Left ventricle myocardium inferior (tissue), 1 donor: Measurements from ENCODE around the gene SPATA16. TPM values are rescaled to one million over a fixed set of nuclear protein-coding genes. Genes with fewer than 3 reads are reported as not detected.
"Not testable (repeated sequence)": the region's sequence is repeated elsewhere in the genome, so short reads cannot be mapped to it uniquely, and the experiment has no call there.

Experiments
- DNase-seq: peaks from one replicate; pipeline ENCODE4 v3.0.0-alpha.2; 2020
- H3K27ac ChIP-seq: fragments of 200-600 bp; replicated peaks from 2 replicates; pipeline ENCODE4 v1.8.0; 2021
- H3K27me3 ChIP-seq: fragments of 200-600 bp; 2 replicates; pipeline ENCODE4 v1.8.0; 2021; ENCODE audit warnings: low read depth
- H3K36me3 ChIP-seq: fragments of 200-600 bp; 2 replicates; pipeline ENCODE4 v1.8.0; 2021
- H3K4me1 ChIP-seq: fragments of 200-600 bp; 2 replicates; pipeline ENCODE4 v1.8.0; 2021
- H3K4me3 ChIP-seq: fragments of 200-600 bp; 2 replicates; pipeline ENCODE4 v1.8.0; 2021; ENCODE audit warnings: mild to moderate bottlenecking, moderate library complexity
- H3K9me3 ChIP-seq: fragments of 200-600 bp; replicated peaks from 2 replicates; pipeline ENCODE4 v1.8.0; 2021
- intact Hi-C: fragments of 100-400 bp; cut with micrococcal nuclease; formaldehyde crosslinking; loops from one replicate; pipeline ENCODE4 v1.11.0; 2022
- total RNA-seq: library from RNA; stranded (reverse); fragmentation: NEBNext Ultra II Directional; extraction: Animal tissue kit (Norgen Biotek cat#: 25700); gene quantifications from one replicate; pipeline ENCODE4 v1.2.1, GENCODE V29; 2021
- TF ChIP-seq, protein P1 (sequence below): fragments of 200-600 bp; IDR thresholded peaks from 2 replicates; pipeline ENCODE4 v1.8.0; 2021; ENCODE audit warnings: antibody characterized with exemption, mild to moderate bottlenecking, borderline replicate concordance
- donor health status: DM: no; HTN: yes; CAD: no; lungs with severe emphysema.

Gene SPATA16
- total RNA-seq, 1 donor from 2014 or later = not detected

DNA sequence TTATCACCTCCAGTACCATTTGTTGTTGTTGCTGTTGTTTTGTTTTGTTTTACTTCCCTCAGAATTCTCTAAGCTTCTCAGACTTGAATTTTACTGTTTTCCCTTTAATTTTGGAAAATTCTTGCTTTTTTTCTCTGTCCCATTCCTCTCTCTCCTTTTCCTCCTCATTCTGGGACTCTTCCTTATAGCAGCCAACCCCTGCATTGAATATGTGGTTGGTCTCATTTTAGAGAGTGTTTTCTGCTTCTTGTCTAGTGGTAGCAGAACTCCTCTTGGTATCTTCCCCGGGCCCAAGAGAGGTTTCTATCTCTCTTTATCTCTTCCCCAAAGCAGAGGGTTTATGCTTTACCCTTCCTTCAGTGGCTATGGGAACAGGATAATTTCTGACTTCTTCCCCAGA is 113.6 kb downstream of the SPATA16 start:
- no peaks in the 10 kb centered on the region for H3K27me3 ChIP-seq
- no peak overlapping the region for H3K27ac ChIP-seq
- no peak for DNase-seq
- no peak overlapping the region for H3K4me3 ChIP-seq
- TF ChIP-seq, protein P1, sequence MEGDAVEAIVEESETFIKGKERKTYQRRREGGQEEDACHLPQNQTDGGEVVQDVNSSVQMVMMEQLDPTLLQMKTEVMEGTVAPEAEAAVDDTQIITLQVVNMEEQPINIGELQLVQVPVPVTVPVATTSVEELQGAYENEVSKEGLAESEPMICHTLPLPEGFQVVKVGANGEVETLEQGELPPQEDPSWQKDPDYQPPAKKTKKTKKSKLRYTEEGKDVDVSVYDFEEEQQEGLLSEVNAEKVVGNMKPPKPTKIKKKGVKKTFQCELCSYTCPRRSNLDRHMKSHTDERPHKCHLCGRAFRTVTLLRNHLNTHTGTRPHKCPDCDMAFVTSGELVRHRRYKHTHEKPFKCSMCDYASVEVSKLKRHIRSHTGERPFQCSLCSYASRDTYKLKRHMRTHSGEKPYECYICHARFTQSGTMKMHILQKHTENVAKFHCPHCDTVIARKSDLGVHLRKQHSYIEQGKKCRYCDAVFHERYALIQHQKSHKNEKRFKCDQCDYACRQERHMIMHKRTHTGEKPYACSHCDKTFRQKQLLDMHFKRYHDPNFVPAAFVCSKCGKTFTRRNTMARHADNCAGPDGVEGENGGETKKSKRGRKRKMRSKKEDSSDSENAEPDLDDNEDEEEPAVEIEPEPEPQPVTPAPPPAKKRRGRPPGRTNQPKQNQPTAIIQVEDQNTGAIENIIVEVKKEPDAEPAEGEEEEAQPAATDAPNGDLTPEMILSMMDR = no peak
- H3K9me3 ChIP-seq = no peaks in the 10 kb centered on the region
- no peaks in the 10 kb centered on the region for H3K36me3 ChIP-seq
- intact Hi-C loops = loop anchor here (10.0 kb wide), 1 partner anchor 203 kb away; no protein-coding TSS in a partner anchor
- H3K4me1 ChIP-seq = no peaks in the 10 kb centered on the region

DNA sequence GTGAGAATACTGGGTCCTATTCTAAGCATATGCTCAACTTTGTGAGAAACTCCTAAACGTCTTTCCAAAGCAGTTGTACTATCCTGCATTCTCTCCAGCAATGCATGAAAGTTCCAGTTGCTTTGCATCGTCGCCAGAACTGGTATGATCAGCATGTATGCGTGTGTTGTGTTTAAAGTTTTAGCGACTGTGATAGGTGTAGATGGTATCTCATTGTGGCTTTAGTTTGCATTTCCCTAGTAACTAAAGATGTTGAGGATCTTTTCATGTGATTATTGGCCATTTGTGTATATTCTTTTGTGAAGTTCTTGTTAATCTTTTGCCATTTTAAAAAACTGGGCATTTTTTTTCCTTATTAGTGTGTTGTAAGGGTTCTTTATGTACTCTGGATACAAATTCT is 115.1 kb downstream of the SPATA16 start:
- Histone ChIP-seq H3K27ac (no peak overlapping the region), H3K4me1 (no peaks in the 10 kb centered on the region), H3K36me3 (no peaks in the 10 kb centered on the region), H3K9me3 (no peaks in the 10 kb centered on the region), H3K4me3 (no peak overlapping the region), H3K27me3 (no peaks in the 10 kb centered on the region)
- intact Hi-C loops = loop anchor here (10.0 kb wide), 1 partner anchor 201 kb away; no protein-coding TSS in a partner anchor
- TF ChIP-seq, protein P1 = no peak
- no peak for DNase-seq

DNA sequence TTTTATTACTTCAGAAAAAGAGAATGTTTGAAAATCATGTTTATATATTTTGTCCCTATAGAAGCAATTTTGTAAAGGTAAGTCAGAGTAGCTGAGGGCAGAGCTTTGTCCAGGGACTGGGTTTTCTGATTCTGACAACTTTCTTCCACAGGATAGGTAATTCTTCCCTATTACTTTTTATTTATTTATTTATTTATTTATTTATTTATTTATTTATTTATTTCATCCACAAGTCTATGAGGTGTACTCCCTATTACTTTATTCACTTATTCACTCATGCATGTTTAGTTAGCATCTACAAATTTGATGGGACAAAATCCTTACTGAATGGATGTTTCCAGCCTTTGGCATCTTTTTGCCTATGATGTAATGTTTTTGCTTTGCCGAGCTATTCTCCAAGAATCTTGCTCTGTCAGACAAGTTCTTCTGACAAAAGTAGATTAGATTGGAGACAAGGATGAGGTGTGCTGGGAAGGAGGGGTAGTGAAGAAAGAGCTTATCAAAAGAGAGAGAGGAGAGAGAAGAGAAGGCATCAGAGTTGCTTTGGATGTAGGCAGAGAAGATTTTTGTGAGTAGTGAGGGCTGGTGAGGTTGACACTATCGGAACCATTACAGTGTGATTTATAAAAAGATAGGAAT is 119.4 kb downstream of the SPATA16 start:
- Histone ChIP-seq H3K27ac (no peak overlapping the region), H3K36me3 (no peaks in the 10 kb centered on the region), H3K27me3 (no peaks in the 10 kb centered on the region), H3K9me3 (no peaks in the 10 kb centered on the region), H3K4me3 (no peak overlapping the region), H3K4me1 (no peaks in the 10 kb centered on the region)
- TF ChIP-seq, protein P1 = no peak
- no peak for DNase-seq
- intact Hi-C loops = loop anchor here (10.0 kb wide), 1 partner anchor 197 kb away; no protein-coding TSS in a partner anchor

DNA sequence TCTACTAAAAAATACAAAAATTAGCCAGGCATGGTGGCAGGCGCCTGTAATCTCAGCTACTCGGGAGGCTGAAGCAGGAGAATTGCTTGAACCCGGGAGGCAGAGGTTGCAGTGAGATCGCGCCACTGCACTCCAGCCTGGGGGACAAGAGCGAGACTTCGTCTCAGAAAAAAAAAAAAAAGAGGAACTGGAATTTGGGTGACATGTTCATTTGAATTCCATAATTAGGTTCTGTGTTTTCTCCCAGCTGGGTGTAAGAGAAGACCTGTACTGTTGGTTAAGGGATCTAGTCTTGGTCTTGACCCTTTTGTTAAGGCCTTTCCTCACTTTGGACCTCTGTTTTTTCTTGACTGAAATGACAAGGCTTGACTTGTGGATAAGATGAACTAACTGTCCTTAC is 120.9 kb downstream of the SPATA16 start:
- not testable (repeated sequence) for H3K4me1 ChIP-seq, DNase-seq, H3K4me3 ChIP-seq, H3K27ac ChIP-seq, H3K9me3 ChIP-seq, H3K27me3 ChIP-seq, H3K36me3 ChIP-seq
- intact Hi-C loops = loop anchor here (10.0 kb wide), 1 partner anchor 195 kb away; no protein-coding TSS in a partner anchor

DNA sequence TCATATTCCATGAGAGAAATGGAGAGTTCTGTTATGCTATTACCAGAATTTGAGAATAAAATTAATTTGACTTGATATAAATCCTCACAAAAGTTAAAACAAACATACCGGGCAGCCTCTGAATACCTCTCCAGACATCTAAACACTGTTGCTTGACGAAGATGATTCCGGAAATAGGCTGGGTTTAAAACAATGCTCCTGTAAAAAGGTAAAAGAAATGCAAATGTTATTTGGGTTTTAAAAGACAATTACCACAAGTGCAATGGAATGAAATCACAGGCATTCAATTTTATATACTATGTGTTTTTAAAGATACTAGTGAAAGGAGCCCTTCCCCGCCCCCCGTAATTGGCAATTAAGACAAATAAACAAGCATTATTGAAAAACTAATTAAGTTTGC is 121.7 kb downstream of the SPATA16 start:
- H3K4me3 ChIP-seq = no peak overlapping the region
- intact Hi-C loops = no loop called here
- H3K27me3 ChIP-seq = no peaks in the 10 kb centered on the region
- DNase-seq = no peak
- TF ChIP-seq, protein P1 = no peak
- H3K27ac ChIP-seq = no peak overlapping the region
- H3K4me1 ChIP-seq = no peaks in the 10 kb centered on the region
- H3K36me3 ChIP-seq = no peaks in the 10 kb centered on the region
- no peaks in the 10 kb centered on the region for H3K9me3 ChIP-seq

DNA sequence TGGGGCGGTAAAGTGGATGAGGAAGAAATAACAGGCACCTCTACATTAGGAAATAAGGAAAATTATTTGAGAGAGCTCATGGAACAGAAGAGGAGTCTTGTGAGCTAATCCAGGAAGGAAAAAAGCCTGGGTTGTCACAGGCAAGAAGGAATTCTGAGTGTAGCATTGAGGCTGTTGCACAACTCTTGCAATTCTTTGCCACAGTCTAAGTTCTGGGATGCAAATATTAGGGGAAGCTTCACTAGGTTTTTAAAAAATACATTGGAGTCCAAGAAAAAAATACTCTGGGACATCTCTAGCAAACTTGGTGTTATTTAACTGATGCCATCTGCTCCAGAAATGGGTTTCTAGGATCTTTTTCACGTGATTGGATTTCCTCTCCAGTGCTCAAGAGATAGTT is 122.3 kb downstream of the SPATA16 start:
- H3K4me1 ChIP-seq = no peaks in the 10 kb centered on the region
- no peak for DNase-seq
- TF ChIP-seq, protein P1 = no peak
- intact Hi-C loops = no loop called here
- no peaks in the 10 kb centered on the region for H3K36me3 ChIP-seq
- no peaks in the 10 kb centered on the region for H3K9me3 ChIP-seq
- no peak overlapping the region for H3K4me3 ChIP-seq
- H3K27ac ChIP-seq = no peak overlapping the region
- no peaks in the 10 kb centered on the region for H3K27me3 ChIP-seq
